ENCODE data around the gene MRPL1. TPM values are rescaled to one million over a fixed set of nuclear protein-coding genes. Genes with fewer than 3 reads are reported as not detected.

MRPL1 gene
- total and polyA plus RNA-seq, 2 donors (not counting 3 experiments of a cell fraction or from before 2014, with no cell fraction given), result 11.5 to 42.9 TPM

GRCh38 chr4:77911842-77912450, 49.3 kb downstream of the MRPL1 start:
- no peaks in the 10 kb centered on the region for H3K9me1 ChIP-seq (replicated peaks; ENCODE audit: control insufficient read depth, extremely low read depth, insufficient read depth, low read length)
- no peak overlapping the region for H3K4me2 ChIP-seq (ENCODE audit: insufficient read depth, low read length)
- intact Hi-C loops (cut with micrococcal nuclease) (no loop called here), dilution Hi-C loops (cut with MboI; ENCODE audit: extremely low pct_ligation_motif_present, low sequenced_read_pairs) (no loop called here)
- H3K4me1 ChIP-seq (ENCODE audit: control insufficient read depth, extremely low read depth, insufficient read depth, low read length), result peaks cover 2% of the 10 kb centered on the region
- H3K79me2 ChIP-seq (ENCODE audit: control insufficient read depth, insufficient read depth, low read length), result no peaks in the 10 kb centered on the region
- no peaks in the 10 kb centered on the region for H4K20me1 ChIP-seq (replicated peaks; ENCODE audit: control insufficient read depth, extremely low read depth, insufficient read depth, low read length)
- H3K27me3 ChIP-seq (ENCODE audit: control insufficient read depth in 2 of 2, insufficient read depth in 2 of 2, low read length in 2 of 2), result no peaks in the 10 kb centered on the region
- H3K27ac ChIP-seq (ENCODE audit: insufficient read depth, low read depth, low read length), result no peak overlapping the region
- CTCF ChIA-PET, result interaction anchor here (1.3 to 1.6 kb wide), 2 partner anchors 13 to 49 kb away, joined by 3 to 4 read pairs; partner anchors contain the start of gene MRPL1
- no TSS peak for BruUV-seq (replicated peaks)
- no peak overlapping the region for H3K9ac ChIP-seq (replicated peaks; ENCODE audit: extremely low read depth, insufficient read depth, low read length)
- no peak for TF ChIP-seq POLR2A (IDR thresholded peaks at IDR 0.05; ENCODE audit: low read depth, low read length)
- no peak for TF ChIP-seq CTCF (IDR thresholded peaks at IDR 0.05; ENCODE audit: extremely low read depth in 1 of 2, insufficient read depth in 1 of 2, low read depth in 1 of 2, low read length in 2 of 2)
- no peak for TF ChIP-seq JUN (IDR thresholded peaks at IDR 0.05; ENCODE audit: borderline replicate concordance, insufficient read depth, insufficient read length, low read depth)
- no peak for TF ChIP-seq EZH2 (IDR thresholded peaks at IDR 0.05; ENCODE audit: borderline replicate concordance, low read depth, low read length, severe bottlenecking)
- TF ChIP-seq FOS (IDR thresholded peaks at IDR 0.05; ENCODE audit: borderline replicate concordance, insufficient read depth, low read length), result no peak
- TF ChIP-seq POLR2AphosphoS5 (IDR thresholded peaks at IDR 0.05; ENCODE audit: insufficient read depth, low read depth, low read length), result no peak
- no peak for TF ChIP-seq MYC (IDR thresholded peaks at IDR 0.05; ENCODE audit: low read depth, low read length)
- TF ChIP-seq MAX (IDR thresholded peaks at IDR 0.05; ENCODE audit: insufficient read depth, insufficient read length), result no peak
- no peak for TF ChIP-seq GATA2 (IDR thresholded peaks at IDR 0.05; ENCODE audit: insufficient read depth, insufficient read length, low read depth, low read length)
- DNase-seq (ENCODE audit: low read depth, low spot score) (no peak), FAIRE-seq (no peak)
- H3K4me3 ChIP-seq (replicated peaks in 1 of 3; ENCODE audit: insufficient read depth in 1 of 3, low read depth in 1 of 3, low read length in 3 of 3), result no peak overlapping the region
- H3K36me3 ChIP-seq (ENCODE audit: control insufficient read depth in 2 of 2, extremely low read depth in 1 of 2, insufficient read depth in 2 of 2, low read length in 2 of 2), result peaks cover 0 to 2% of the 10 kb centered on the region in 2 experiments
- no peaks in the 10 kb centered on the region for H3K9me3 ChIP-seq (replicated peaks; ENCODE audit: control insufficient read depth, insufficient read depth, low read length)
- H2AFZ ChIP-seq (ENCODE audit: low read depth, low read length), result no peak overlapping the region
- POLR2A ChIA-PET, result no interaction called here

Data from endothelial cell of umbilical vein (primary cell).